Suprapubic skin (tissue), 3 donors: ENCODE measurements around the gene SLC25A22.

Experiments
- CTCF ChIP-seq, 2 donors: fragments of 200-600 bp in 1 of 2; fragments of 450-650 bp in 1 of 2; sonication (generic) in 1 of 2; IDR thresholded peaks; one replicate each; pipeline ENCODE4 v1.5.1; 2016 to 2019; ENCODE audit warnings: antibody characterized with exemption in 2 of 2, mild to moderate bottlenecking in 1 of 2, moderate library complexity in 1 of 2
- EP300 ChIP-seq: sonication (generic); formaldehyde crosslinking; IDR thresholded peaks from one replicate; pipeline ENCODE4 v1.6.1; 2017; ENCODE audit warnings: antibody characterized with exemption
- POLR2A ChIP-seq, 2 donors: fragments of 450-650 bp; IDR thresholded peaks; one replicate each; pipeline ENCODE4 v1.6.1; 2017; ENCODE audit warnings: antibody characterized with exemption in 2 of 2, mild to moderate bottlenecking in 2 of 2, moderate library complexity in 2 of 2

DNA sequence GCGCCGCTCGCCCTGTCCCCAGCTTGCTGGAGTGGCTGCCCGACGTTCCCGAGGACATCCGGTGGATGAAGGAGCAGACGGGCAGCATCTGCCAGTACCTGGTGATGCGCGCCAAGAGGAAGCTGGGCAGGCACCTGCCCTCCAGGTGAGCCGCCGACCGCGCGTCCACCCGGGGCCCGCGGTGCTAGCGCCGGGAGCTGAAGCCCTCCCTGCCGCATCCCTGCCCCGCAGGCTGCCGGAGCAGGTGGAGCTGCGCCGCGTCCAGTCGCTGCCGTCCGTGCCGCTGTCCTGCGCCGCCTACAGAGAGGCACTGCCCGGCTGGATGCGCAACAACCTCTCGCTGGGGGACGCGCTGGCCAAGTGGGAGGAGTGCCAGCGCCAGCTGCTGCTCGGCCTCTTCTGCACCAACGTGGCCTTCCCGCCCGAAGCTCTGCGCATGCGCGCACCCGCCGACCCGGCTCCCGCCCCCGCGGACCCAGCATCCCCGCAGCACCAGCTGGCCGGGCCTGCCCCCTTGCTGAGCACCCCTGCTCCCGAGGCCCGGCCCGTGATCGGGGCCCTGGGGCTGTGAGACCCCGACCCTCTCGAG lies 26.3 kb upstream of the SLC25A22 start:
- TF ChIP-seq EP300 (no peak), POLR2A (IDR thresholded peaks at IDR 0.05) (no peak), CTCF (IDR thresholded peaks at IDR 0.05) (no peak)
